ENCODE measurements around the gene ADAMTS17.

DNA sequence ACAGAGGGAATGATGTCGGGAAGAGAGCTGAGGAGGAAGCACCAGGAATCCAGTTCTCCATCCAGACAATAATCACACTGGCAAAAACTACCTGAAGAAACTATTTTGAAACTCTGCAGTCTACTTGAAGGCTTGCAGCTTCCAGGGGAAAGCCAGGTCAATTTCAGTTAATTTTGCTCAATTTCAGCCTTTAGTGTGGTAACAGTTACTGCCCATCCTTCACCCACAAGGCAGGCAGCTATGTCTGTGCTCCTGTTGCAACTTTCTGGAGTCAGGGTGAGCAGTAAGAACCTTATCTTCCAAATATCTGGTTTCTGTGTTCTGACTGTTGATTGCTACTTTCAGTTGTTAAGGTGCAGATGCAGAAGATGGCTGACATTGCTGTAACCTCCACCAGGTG lies 221.7 kb downstream of the ADAMTS17 start:
- TF ChIP-seq TAF1 (IDR thresholded peaks at IDR 0.05; ENCODE audit: low read depth) (no peak), EP300 (IDR thresholded peaks at IDR 0.05; ENCODE audit: borderline replicate concordance) (no peak), RAD21 (IDR thresholded peaks at IDR 0.05; ENCODE audit: low read depth) (no peak), FOXM1 (IDR thresholded peaks at IDR 0.05; ENCODE audit: borderline replicate concordance, low read depth) (no peak), EGR1 (IDR thresholded peaks at IDR 0.05) (no peak), YY1 (IDR thresholded peaks at IDR 0.05; ENCODE audit: low read depth) (no peak)
- TF ChIP-seq, protein P1, sequence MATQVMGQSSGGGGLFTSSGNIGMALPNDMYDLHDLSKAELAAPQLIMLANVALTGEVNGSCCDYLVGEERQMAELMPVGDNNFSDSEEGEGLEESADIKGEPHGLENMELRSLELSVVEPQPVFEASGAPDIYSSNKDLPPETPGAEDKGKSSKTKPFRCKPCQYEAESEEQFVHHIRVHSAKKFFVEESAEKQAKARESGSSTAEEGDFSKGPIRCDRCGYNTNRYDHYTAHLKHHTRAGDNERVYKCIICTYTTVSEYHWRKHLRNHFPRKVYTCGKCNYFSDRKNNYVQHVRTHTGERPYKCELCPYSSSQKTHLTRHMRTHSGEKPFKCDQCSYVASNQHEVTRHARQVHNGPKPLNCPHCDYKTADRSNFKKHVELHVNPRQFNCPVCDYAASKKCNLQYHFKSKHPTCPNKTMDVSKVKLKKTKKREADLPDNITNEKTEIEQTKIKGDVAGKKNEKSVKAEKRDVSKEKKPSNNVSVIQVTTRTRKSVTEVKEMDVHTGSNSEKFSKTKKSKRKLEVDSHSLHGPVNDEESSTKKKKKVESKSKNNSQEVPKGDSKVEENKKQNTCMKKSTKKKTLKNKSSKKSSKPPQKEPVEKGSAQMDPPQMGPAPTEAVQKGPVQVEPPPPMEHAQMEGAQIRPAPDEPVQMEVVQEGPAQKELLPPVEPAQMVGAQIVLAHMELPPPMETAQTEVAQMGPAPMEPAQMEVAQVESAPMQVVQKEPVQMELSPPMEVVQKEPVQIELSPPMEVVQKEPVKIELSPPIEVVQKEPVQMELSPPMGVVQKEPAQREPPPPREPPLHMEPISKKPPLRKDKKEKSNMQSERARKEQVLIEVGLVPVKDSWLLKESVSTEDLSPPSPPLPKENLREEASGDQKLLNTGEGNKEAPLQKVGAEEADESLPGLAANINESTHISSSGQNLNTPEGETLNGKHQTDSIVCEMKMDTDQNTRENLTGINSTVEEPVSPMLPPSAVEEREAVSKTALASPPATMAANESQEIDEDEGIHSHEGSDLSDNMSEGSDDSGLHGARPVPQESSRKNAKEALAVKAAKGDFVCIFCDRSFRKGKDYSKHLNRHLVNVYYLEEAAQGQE (IDR thresholded peaks at IDR 0.05; ENCODE audit: low read depth): no peak

Data from Ishikawa (cell line).